ENCODE results near the gene TMEM150B. TPM values are rescaled to one million over a fixed set of nuclear protein-coding genes. Genes with fewer than 3 reads are reported as not detected.

Gene TMEM150B, protein sequence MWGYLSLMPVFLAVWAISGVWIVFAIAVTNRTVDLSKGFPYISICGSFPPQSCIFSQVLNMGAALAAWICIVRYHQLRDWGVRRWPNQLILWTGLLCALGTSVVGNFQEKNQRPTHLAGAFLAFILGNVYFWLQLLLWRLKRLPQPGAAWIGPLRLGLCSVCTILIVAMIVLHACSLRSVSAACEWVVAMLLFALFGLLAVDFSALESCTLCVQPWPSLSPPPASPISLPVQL
- polyA plus RNA-seq (2013, experiment 1 of 2): not detected
- 0.04 TPM for polyA plus RNA-seq (2013, experiment 2 of 2)

DNA sequence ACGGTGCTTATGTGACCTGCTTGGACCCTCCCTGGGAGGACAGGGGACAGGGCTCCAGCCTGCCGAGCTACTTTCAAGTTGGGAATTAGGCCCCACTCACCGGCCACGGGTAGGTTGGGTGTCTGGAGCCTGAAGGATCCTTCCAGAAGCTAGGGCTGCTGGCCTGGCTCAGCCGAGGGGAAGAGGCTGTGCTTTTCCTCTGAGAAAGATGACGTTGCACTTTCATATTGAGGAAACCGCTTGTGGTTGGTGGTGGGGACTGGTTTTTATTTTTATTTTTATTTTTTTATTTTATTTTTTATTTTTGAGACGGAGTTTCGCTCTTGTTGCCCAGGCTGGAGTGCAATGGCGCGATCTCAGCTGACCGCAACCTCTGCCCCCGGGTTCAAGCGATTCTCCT, at the start of gene TMEM150B:
TSS of gene TMEM150B (minus strand) at position 170 of the 400 bp plus-strand sequence. CDS start 4,305 bp downstream, outside the sequence.
- peak within 1 kb of the TSS; percentile 22 for H2AFZ ChIP-seq (ENCODE audit: low read length)
- no peak within 1 kb of the TSS for H2BK15ac ChIP-seq (ENCODE audit: low read length)
- no peak within 1 kb of the TSS for H3K14ac ChIP-seq (ENCODE audit: low read length)
- H4K8ac ChIP-seq (ENCODE audit: low read depth, low read length): no peak within 1 kb of the TSS
- H3K18ac ChIP-seq (ENCODE audit: low read length): no peak within 1 kb of the TSS
- peaks cover 0 to 20% (median 0%) of the 10 kb centered on the region in 3 experiments for H3K27me3 ChIP-seq (ENCODE audit: control insufficient read depth in 3 of 3, insufficient read depth in 3 of 3, low read depth in 1 of 3, low read length in 3 of 3)
- no peak for DNase-seq (ENCODE audit: low spot score)
- WGBS, 2 donors (ENCODE audit: extremely low coverage in 2 of 2, insufficient read length in 2 of 2, insufficient replicate concordance in 1 of 2): no CpG with 5 or more reads among the region's 14 CpGs
- no peak within 1 kb of the TSS for H2BK120ac ChIP-seq (ENCODE audit: low read depth, low read length)
- no peak within 1 kb of the TSS for H2BK12ac ChIP-seq (ENCODE audit: low read length)
- H3K9me3 ChIP-seq (replicated peaks in 1 of 2; ENCODE audit: control insufficient read depth in 2 of 2, insufficient read depth in 1 of 2, low read depth in 1 of 2, low read length in 2 of 2): no peaks in the 10 kb centered on the region
- no peak within 1 kb of the TSS for H4K91ac ChIP-seq (ENCODE audit: low read depth, low read length, poor library complexity)
- H3K27ac ChIP-seq (replicated peaks; ENCODE audit: low read length): no peak within 1 kb of the TSS
- no peak within 1 kb of the TSS for H3K4ac ChIP-seq (ENCODE audit: low read length)
- H3K79me1 ChIP-seq (ENCODE audit: low read depth, low read length): no peaks in the 10 kb centered on the region
- H3K4me1 ChIP-seq (ENCODE audit: control insufficient read depth in 2 of 2, insufficient read depth in 1 of 2, low read depth in 1 of 2, low read length in 2 of 2): peaks cover 0 to 3% of the 10 kb centered on the region in 2 donors
- H2AK5ac ChIP-seq (ENCODE audit: low read depth, low read length): no peak within 1 kb of the TSS
- H2BK5ac ChIP-seq (ENCODE audit: low read length): no peak within 1 kb of the TSS
- H3K36me3 ChIP-seq (replicated peaks in 1 of 2; ENCODE audit: control insufficient read depth in 2 of 2, insufficient read depth in 2 of 2, low read length in 2 of 2): no peaks in the 10 kb centered on the region
- H3K4me2 ChIP-seq (ENCODE audit: insufficient read depth, low read length, poor library complexity, severe bottlenecking): no peak within 1 kb of the TSS
- no peak within 1 kb of the TSS for H3K9ac ChIP-seq (ENCODE audit: low read depth, low read length, poor library complexity)
- no peak within 1 kb of the TSS for H3K23ac ChIP-seq (ENCODE audit: low read depth, low read length, poor library complexity)
- H3K4me3 ChIP-seq (ENCODE audit: low read length in 2 of 2): no peak within 1 kb of the TSS

DNA sequence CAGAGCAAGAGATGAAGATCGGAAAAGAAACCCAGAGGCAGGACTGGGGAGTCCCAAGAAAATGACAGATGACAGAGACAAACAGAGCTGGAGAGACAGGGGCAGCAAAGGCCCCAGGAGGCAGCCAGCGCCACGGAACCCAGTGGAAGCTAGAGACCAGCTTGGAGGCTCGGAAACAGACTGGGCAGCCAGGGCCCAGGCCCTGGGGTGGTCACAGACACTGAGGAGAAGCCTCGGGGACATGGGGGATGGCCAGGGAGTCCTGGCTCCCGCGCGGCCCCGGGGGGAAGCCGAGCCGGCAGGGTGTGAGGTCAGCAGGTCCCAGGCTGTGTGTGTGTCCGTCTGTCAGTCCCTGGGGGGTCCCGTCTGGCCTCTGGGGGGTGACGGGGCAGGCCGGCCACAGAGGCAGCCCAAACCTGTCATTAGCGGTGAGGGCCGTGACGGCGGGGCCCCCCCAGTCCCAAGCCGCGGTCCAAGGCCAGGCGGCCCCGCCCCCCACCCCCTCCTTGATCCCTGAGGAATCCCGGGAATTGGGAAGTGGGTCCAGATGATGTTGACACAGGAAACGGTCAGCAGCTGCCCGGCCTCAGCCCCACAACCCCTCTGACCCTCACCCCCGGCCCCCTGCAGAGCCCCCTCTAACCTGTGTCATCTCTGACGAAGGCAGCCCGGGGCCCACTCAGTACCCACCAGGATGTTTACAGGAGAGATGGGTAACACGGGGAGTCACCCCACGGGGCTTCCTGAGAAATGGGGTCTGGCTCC, 49.0 kb upstream of the TMEM150B start:
- peak overlapping the region; percentile 82 for H3K14ac ChIP-seq (ENCODE audit: low read length)
- no peak overlapping the region for H3K4ac ChIP-seq (ENCODE audit: low read length)
- H2BK5ac ChIP-seq (ENCODE audit: low read length): peak overlapping the region; percentile 1
- no peak overlapping the region for H2BK120ac ChIP-seq (ENCODE audit: low read depth, low read length)
- no peak overlapping the region for H4K91ac ChIP-seq (ENCODE audit: low read depth, low read length, poor library complexity)
- no peak overlapping the region for H2BK12ac ChIP-seq (ENCODE audit: low read length)
- H3K9ac ChIP-seq (ENCODE audit: low read depth, low read length, poor library complexity): peak overlapping the region; percentile 63
- WGBS, 2 donors (ENCODE audit: extremely low coverage in 2 of 2, insufficient read length in 2 of 2, insufficient replicate concordance in 1 of 2): no CpG with 5 or more reads among the region's 31 CpGs
- peak overlapping the region; percentile 14 for H3K4me2 ChIP-seq (ENCODE audit: insufficient read depth, low read length, poor library complexity, severe bottlenecking)
- no peaks in the 10 kb centered on the region for H3K9me3 ChIP-seq (replicated peaks in 1 of 2; ENCODE audit: control insufficient read depth in 2 of 2, insufficient read depth in 1 of 2, low read depth in 1 of 2, low read length in 2 of 2)
- H2AFZ ChIP-seq (ENCODE audit: low read length): peak overlapping the region; percentile 87
- peak overlapping the region; percentile 39 for H3K23ac ChIP-seq (ENCODE audit: low read depth, low read length, poor library complexity)
- no peak overlapping the region for H4K8ac ChIP-seq (ENCODE audit: low read depth, low read length)
- H3K27me3 ChIP-seq (ENCODE audit: control insufficient read depth in 3 of 3, insufficient read depth in 3 of 3, low read depth in 1 of 3, low read length in 3 of 3): peaks cover 8 to 40% (median 16%) of the 10 kb centered on the region in 3 experiments
- H2AK5ac ChIP-seq (ENCODE audit: low read depth, low read length): peak overlapping the region; percentile 96
- H3K4me1 ChIP-seq (ENCODE audit: control insufficient read depth in 2 of 2, insufficient read depth in 1 of 2, low read depth in 1 of 2, low read length in 2 of 2): peaks cover 41 to 51% of the 10 kb centered on the region in 2 donors
- peak overlapping the region; percentile 93 for H2BK15ac ChIP-seq (ENCODE audit: low read length)
- no peak overlapping the region for H3K27ac ChIP-seq (replicated peaks; ENCODE audit: low read length)
- H3K4me3 ChIP-seq (ENCODE audit: low read length in 2 of 2): peak overlapping the region in 1 of 2 donors; percentile 25
- peak overlapping the region; percentile 97 for H3K18ac ChIP-seq (ENCODE audit: low read length)
- no peaks in the 10 kb centered on the region for H3K79me1 ChIP-seq (ENCODE audit: low read depth, low read length)
- no peaks in the 10 kb centered on the region for H3K36me3 ChIP-seq (replicated peaks in 1 of 2; ENCODE audit: control insufficient read depth in 2 of 2, insufficient read depth in 2 of 2, low read length in 2 of 2)
- no peak for DNase-seq (ENCODE audit: low spot score)

DNA sequence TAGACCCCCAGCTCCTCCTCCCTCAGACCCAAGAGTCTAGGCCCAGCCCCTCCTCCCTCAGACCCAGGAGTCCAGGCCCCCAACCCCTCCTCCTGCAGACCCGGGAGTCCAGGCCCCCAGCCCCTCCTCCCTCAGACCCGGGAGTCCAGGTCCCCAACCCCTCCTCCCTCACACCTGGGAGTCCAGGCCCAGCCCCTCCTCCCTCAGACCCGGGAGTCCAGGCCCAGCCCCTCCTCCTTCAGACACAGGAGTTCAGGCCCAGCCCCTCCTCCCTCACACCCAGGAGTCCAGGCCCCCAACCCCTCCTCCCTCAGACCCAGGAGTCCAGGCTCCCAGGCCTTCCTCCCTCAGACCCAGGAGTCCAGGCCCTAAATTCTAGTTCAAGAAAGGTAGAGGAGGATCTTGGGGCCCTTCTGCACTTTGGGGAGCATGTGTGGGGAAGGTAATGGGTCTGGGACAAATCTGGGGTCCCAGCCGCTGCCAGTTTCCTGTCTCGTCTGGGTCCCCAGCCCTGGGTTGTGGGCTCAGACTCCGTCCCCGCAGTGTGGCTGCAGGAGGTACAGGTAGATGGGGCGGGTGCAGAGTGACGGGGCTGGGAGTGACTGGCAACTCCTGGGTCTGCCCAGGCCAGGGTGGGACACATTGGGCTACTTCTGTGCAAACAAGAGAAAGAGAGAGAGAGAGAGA, 48.3 kb upstream of the TMEM150B start:
- Histone ChIP-seq H3K27me3 (ENCODE audit: control insufficient read depth in 3 of 3, insufficient read depth in 3 of 3, low read depth in 1 of 3, low read length in 3 of 3) (peaks cover 8 to 43% (median 23%) of the 10 kb centered on the region in 3 experiments), H3K4ac (ENCODE audit: low read length) (no peak overlapping the region), H3K27ac (replicated peaks; ENCODE audit: low read length) (no peak overlapping the region), H3K79me1 (ENCODE audit: low read depth, low read length) (no peaks in the 10 kb centered on the region), H4K8ac (ENCODE audit: low read depth, low read length) (no peak overlapping the region), H4K91ac (ENCODE audit: low read depth, low read length, poor library complexity) (no peak overlapping the region), H3K23ac (ENCODE audit: low read depth, low read length, poor library complexity) (peak overlapping the region; percentile 39), H2AFZ (ENCODE audit: low read length) (peak overlapping the region; percentile 87), H2BK120ac (ENCODE audit: low read depth, low read length) (no peak overlapping the region), H2BK12ac (ENCODE audit: low read length) (no peak overlapping the region), H2AK5ac (ENCODE audit: low read depth, low read length) (peak overlapping the region; percentile 94), H3K9me3 (replicated peaks in 1 of 2; ENCODE audit: control insufficient read depth in 2 of 2, insufficient read depth in 1 of 2, low read depth in 1 of 2, low read length in 2 of 2) (no peaks in the 10 kb centered on the region), H3K4me1 (ENCODE audit: control insufficient read depth in 2 of 2, insufficient read depth in 1 of 2, low read depth in 1 of 2, low read length in 2 of 2) (peaks cover 41 to 47% of the 10 kb centered on the region in 2 donors), H2BK5ac (ENCODE audit: low read length) (peak overlapping the region; percentile 1), H3K4me2 (ENCODE audit: insufficient read depth, low read length, poor library complexity, severe bottlenecking) (no peak overlapping the region), H3K36me3 (replicated peaks in 1 of 2; ENCODE audit: control insufficient read depth in 2 of 2, insufficient read depth in 2 of 2, low read length in 2 of 2) (no peaks in the 10 kb centered on the region), H3K4me3 (ENCODE audit: low read length in 2 of 2) (no peak overlapping the region), H3K9ac (ENCODE audit: low read depth, low read length, poor library complexity) (no peak overlapping the region), H3K18ac (ENCODE audit: low read length) (no peak overlapping the region), H2BK15ac (ENCODE audit: low read length) (peak overlapping the region; percentile 93), H3K14ac (ENCODE audit: low read length) (no peak overlapping the region)
- DNase-seq (ENCODE audit: low spot score): no peak
- WGBS, 2 donors (ENCODE audit: extremely low coverage in 2 of 2, insufficient read length in 2 of 2, insufficient replicate concordance in 1 of 2): no CpG with 5 or more reads among the region's 9 CpGs
